Cardiac muscle cell (in vitro differentiated cells and primary cell): ENCODE measurements around the gene SOCS2. TPM values are rescaled to one million over a fixed set of nuclear protein-coding genes. Genes with fewer than 3 reads are reported as not detected.

Experiments used
- DNase-seq, 2 donors: peaks; one replicate each; pipeline versions ENCODE4 v3.0.0 to v3.0.0-alpha.2; 2010 to 2017; ENCODE audit warnings: low read depth in 1 of 2, low spot score in 1 of 2
- H3K27ac ChIP-seq: fragments of 200-600 bp; sonication (generic); 2 replicates; pipeline ENCODE4 v1.5.1; 2016
- H3K27me3 ChIP-seq: fragments of 200-600 bp; sonication (generic); 2 replicates; pipeline ENCODE4 v1.6.0; 2016; ENCODE audit warnings: control low read depth
- H3K36me3 ChIP-seq: fragments of 200-600 bp; sonication (generic); 2 replicates; pipeline ENCODE4 v1.5.1; 2016; ENCODE audit warnings: control low read depth
- H3K4me1 ChIP-seq: fragments of 200-600 bp; sonication (generic); 2 replicates; pipeline ENCODE4 v1.8.1; 2017; ENCODE audit warnings: low read depth, mild to moderate bottlenecking, mixed run types
- H3K4me3 ChIP-seq: fragments of 200-600 bp; sonication (generic); 2 replicates; pipeline ENCODE4 v1.5.1; 2016; ENCODE audit warnings: mild to moderate bottlenecking
- H3K9me3 ChIP-seq: fragments of 200-600 bp; sonication (generic); 2 replicates; pipeline ENCODE4 v1.5.1; 2017; ENCODE audit warnings: low read depth, mild to moderate bottlenecking, control low read depth
- polyA plus RNA-seq: library from polyadenylated mRNA; unstranded; fragments of >200 nt; fragmentation: Nextera tagmentation; extraction: Ambion mirVana; gene quantifications from 2 replicates; pipeline ENCODE4 v1.2.1, GENCODE V29; 2016
- total RNA-seq: library from RNA; depleted of rRNA; stranded (reverse); fragments of >200 nt; gene quantifications from 2 replicates; pipeline ENCODE4 v1.2.3, GENCODE V29; 2016
- TF ChIP-seq, protein P1 (sequence below): IDR thresholded peaks from 2 replicates; pipeline ENCODE4 v1.5.1; 2012; ENCODE audit warnings: low read depth, mild to moderate bottlenecking, low read length

Gene SOCS2
- total and polyA plus RNA-seq, 2 experiments from 2014 or later: 19.7 to 40.7 TPM

DNA sequence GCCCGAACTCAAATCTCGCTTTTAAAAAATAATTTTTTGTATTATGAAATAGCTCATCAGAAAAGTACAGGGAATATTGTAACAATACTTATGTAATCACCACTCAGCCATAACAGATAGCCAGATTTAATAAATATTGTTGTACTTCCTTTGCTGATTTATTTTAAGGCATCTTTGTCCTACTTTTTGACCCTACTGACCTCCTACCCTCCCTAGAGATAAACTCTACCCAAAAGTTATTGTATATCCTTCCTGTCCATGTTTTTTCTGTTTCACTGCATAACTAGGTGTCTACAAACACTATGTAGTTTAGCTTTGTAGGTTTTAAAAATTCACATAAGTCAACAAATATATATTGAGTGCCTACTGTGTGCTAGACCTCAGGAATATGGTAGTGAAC, 25.1 kb downstream of the SOCS2 start:
- Histone ChIP-seq H3K4me1 (no peaks in the 10 kb centered on the region), H3K36me3 (no peaks in the 10 kb centered on the region), H3K9me3 (no peaks in the 10 kb centered on the region), H3K27me3 (peaks cover under 1% of the 10 kb centered on the region), H3K4me3 (no peak overlapping the region), H3K27ac (no peak overlapping the region)
- TF ChIP-seq, protein P1, sequence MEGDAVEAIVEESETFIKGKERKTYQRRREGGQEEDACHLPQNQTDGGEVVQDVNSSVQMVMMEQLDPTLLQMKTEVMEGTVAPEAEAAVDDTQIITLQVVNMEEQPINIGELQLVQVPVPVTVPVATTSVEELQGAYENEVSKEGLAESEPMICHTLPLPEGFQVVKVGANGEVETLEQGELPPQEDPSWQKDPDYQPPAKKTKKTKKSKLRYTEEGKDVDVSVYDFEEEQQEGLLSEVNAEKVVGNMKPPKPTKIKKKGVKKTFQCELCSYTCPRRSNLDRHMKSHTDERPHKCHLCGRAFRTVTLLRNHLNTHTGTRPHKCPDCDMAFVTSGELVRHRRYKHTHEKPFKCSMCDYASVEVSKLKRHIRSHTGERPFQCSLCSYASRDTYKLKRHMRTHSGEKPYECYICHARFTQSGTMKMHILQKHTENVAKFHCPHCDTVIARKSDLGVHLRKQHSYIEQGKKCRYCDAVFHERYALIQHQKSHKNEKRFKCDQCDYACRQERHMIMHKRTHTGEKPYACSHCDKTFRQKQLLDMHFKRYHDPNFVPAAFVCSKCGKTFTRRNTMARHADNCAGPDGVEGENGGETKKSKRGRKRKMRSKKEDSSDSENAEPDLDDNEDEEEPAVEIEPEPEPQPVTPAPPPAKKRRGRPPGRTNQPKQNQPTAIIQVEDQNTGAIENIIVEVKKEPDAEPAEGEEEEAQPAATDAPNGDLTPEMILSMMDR: no peak
- DNase-seq: no peak

DNA sequence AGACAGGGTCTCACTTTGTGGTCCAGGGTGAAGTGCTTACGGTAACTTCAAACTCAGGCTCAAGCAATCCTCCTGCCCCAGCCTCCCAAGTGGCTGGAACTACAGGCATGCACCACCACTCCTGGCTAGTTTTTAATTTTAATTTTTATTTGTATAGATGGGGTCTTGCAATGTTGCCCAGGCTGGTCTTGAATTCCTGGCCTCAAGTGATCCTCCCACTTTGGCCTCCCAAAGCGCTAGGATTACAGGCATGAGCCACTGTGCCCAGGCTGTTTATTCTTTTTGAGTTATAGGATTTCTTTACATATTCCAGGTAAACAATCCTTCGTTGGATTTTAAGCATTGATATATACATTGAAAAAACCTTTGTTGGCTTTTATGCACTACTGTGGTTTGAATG, 26.7 kb downstream of the SOCS2 start:
- H3K27ac ChIP-seq: no peak overlapping the region
- H3K27me3 ChIP-seq: no peaks in the 10 kb centered on the region
- TF ChIP-seq, protein P1: no peak
- no peaks in the 10 kb centered on the region for H3K9me3 ChIP-seq
- H3K4me3 ChIP-seq: no peak overlapping the region
- no peak for DNase-seq
- H3K36me3 ChIP-seq: no peaks in the 10 kb centered on the region
- no peaks in the 10 kb centered on the region for H3K4me1 ChIP-seq

DNA sequence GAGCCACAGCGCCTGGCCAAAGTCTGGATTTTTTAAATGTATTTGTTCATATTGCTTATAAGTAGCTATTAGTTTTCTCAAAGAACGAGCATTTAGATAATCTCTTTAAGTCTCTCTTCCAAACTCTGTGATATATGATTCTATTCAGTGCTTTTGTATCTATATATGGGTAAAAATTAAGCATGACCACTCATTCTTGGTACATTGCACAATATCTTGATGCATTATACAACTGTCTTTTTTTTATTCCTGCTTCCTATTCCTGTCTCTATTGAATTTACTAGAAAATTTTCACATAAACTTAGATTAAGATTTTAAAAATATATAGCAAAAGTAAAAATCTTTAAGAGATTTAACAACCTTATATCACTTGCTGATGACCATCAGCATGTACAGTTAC, 29.1 kb downstream of the SOCS2 start:
- Histone ChIP-seq H3K27me3 (no peaks in the 10 kb centered on the region), H3K36me3 (no peaks in the 10 kb centered on the region), H3K27ac (no peak overlapping the region), H3K9me3 (no peaks in the 10 kb centered on the region), H3K4me1 (no peaks in the 10 kb centered on the region), H3K4me3 (no peak overlapping the region)
- TF ChIP-seq, protein P1: no peak
- DNase-seq: no peak

DNA sequence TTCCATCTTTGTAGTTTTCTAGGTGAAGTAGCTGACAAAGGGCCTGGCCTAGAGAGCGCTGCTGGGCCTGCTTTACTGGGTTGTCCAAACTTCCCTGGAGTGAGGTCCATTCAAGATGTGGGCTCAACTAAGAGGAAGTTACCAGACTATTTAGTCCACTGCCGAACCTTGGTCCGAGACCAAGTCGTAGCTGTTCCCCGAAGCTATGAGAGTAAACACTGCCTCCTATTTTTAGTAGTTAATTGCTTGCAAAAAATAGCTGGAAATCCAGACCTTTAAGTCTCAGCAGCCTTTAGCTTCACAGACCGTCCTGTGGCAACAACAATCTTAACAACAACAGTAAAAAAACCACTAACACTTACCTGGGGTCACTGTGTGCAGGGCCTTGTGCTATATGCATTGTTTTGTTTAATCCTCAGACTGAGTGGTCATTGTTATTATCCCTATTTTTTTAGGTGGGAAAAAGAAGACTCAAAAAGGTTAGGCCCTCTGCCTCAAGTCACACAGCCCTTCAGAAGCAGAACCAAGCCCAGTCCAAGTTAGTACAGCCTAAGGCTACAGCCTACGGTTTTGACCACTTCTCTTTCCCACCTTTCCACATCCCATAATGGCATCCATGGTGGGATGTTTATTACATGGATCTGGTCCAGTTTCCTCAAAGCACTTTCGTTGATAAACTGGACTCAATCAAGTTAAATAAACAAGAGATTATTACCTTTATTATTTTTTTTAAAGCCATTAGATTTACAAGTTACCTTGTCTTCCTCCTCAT, 30.6 kb downstream of the SOCS2 start:
- DNase-seq: no peak
- Histone ChIP-seq H3K27ac (no peak overlapping the region), H3K9me3 (no peaks in the 10 kb centered on the region), H3K4me1 (no peaks in the 10 kb centered on the region), H3K27me3 (no peaks in the 10 kb centered on the region), H3K4me3 (no peak overlapping the region), H3K36me3 (no peaks in the 10 kb centered on the region)
- TF ChIP-seq, protein P1: no peak

DNA sequence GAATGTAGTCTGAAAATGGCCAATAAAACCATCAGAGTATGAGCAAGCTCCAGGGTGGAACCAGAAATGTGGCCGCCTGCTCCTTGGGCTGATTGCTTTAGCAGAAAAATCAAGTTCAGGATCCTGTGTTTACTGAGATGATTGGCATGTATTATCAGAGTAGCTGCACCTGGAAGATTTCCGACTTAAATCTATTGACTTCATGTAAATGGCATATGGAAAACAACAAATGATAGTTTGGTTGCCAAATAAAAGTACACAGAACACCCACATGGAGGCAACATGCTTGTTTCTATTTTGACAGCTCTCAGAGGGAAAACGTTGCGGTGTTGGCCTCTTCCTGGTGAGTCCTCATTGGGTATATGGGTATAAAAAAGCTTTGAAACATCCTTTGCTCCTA, 31.3 kb downstream of the SOCS2 start:
- H3K4me3 ChIP-seq: no peak overlapping the region
- no peak for DNase-seq
- TF ChIP-seq, protein P1: no peak
- H3K27me3 ChIP-seq: no peaks in the 10 kb centered on the region
- no peak overlapping the region for H3K27ac ChIP-seq
- H3K9me3 ChIP-seq: no peaks in the 10 kb centered on the region
- no peaks in the 10 kb centered on the region for H3K4me1 ChIP-seq
- H3K36me3 ChIP-seq: no peaks in the 10 kb centered on the region
